Esophagus muscularis mucosa (tissue), 4 donors: Measurements from ENCODE around the gene TLCD2. TPM values are rescaled to one million over a fixed set of nuclear protein-coding genes. Genes with fewer than 3 reads are reported as not detected.
A peak's percentile ranks its signal among the peaks of the same experiment; 100 is the strongest.

Source experiments
- DNase-seq: peaks from one replicate; pipeline ENCODE4 v3.0.0-alpha.2; 2017; ENCODE audit errors: extremely low spot score
- H3K27ac ChIP-seq, 4 donors: fragments of 200-600 bp; sonication (generic); replicated peaks in 1 of 4; 1 replicate in 3 of 4; 2 replicates in 1 of 4; pipeline ENCODE4 v1.5.1; 2016 to 2019; ENCODE audit warnings: mild to moderate bottlenecking in 1 of 4
- H3K27me3 ChIP-seq, 4 donors: fragments of 200-600 bp; sonication (generic); one replicate each; pipeline versions ENCODE4 v1.5.1 to v1.6.0; 2016 to 2019
- H3K36me3 ChIP-seq, 4 donors: fragments of 200-600 bp; sonication (generic); one replicate each; pipeline ENCODE4 v1.5.1; 2016 to 2019
- H3K4me1 ChIP-seq, 4 donors: fragments of 200-600 bp; sonication (generic); one replicate each; pipeline ENCODE4 v1.5.1; 2016 to 2019
- H3K4me3 ChIP-seq, 4 donors: fragments of 200-600 bp; sonication (generic); 1 replicate in 2 of 4; 2 replicates in 2 of 4; pipeline ENCODE4 v1.5.1; 2016 to 2019; ENCODE audit warnings: mild to moderate bottlenecking in 4 of 4, moderate library complexity in 1 of 4
- H3K9me3 ChIP-seq, 4 donors: fragments of 200-600 bp; sonication (generic); 1 replicate in 3 of 4; 2 replicates in 1 of 4; pipeline ENCODE4 v1.5.1; 2016 to 2019
- CTCF ChIP-seq, 3 experiments: fragments of 200-600 bp in 2 of 3; fragments of 450-650 bp in 1 of 3; sonication (generic) in 2 of 3; IDR thresholded peaks; one replicate each; pipeline ENCODE4 v1.5.1; 2017 to 2019; ENCODE audit warnings: antibody characterized with exemption in 3 of 3, mild to moderate bottlenecking in 2 of 3, moderate library complexity in 1 of 3
- EP300 ChIP-seq: sonication (generic); formaldehyde crosslinking; IDR thresholded peaks from one replicate; pipeline ENCODE4 v1.6.1; 2017; ENCODE audit warnings: antibody characterized with exemption
- POLR2A ChIP-seq: fragments of 450-650 bp; IDR thresholded peaks from one replicate; pipeline ENCODE4 v1.6.1; 2017; ENCODE audit warnings: antibody characterized with exemption, moderate library complexity, mild to moderate bottlenecking, low read depth
- POLR2AphosphoS5 ChIP-seq, 2 donors: sonication (generic); formaldehyde crosslinking; IDR thresholded peaks; one replicate each; pipeline ENCODE4 v1.6.1; 2017; ENCODE audit warnings: antibody characterized with exemption in 2 of 2
- WGBS: methylation state at CpG from one replicate; pipeline ENCODE4 v1.1.5; 2018; 5-methylcytosine and 5-hydroxymethylcytosine counted together
- intact Hi-C: fragments of 100-400 bp; cut with DNase I; formaldehyde crosslinking; loops from one replicate; pipeline ENCODE4 v1.15.1; 2023
- total RNA-seq, 4 donors: library from RNA; depleted of rRNA; stranded (reverse); fragments of >200 nt; gene quantifications; one replicate each; pipeline versions ENCODE4 v1.1.0 to v1.2.1, GENCODE V29; 2016

Gene TLCD2
- total RNA-seq, 4 donors from 2014 or later: 4.6 to 7.7 (median 5.5) TPM

- Histone ChIP-seq H3K4me1 (peaks cover 0 to 21% (median 10%) of the 10 kb centered on the region in 4 donors), H3K27ac (peak overlapping the region in 1 of 4 donors; percentile 14), H3K27me3 (peaks cover 0 to 11% (median 0%) of the 10 kb centered on the region in 4 donors), H3K9me3 (no peaks in the 10 kb centered on the region), H3K4me3 (no peak overlapping the region), H3K36me3 (no peaks in the 10 kb centered on the region)
- no peak for DNase-seq
- TF ChIP-seq POLR2A: no peak
- no peak for TF ChIP-seq CTCF (IDR thresholded peaks at IDR 0.05)
- no peak for TF ChIP-seq EP300
- TF ChIP-seq POLR2AphosphoS5 (IDR thresholded peaks at IDR 0.05): no peak
- 74% methylated on average over 9 of the region's 9 CpGs for WGBS
- intact Hi-C loops: no loop called here
These were observed 40.5 kb upstream of the TLCD2 start for GRCh38 chr17:1750628-1751027.

- TF ChIP-seq EP300 (peak; percentile 87), CTCF (IDR thresholded peaks at IDR 0.05) (no peak), POLR2A (no peak), POLR2AphosphoS5 (IDR thresholded peaks at IDR 0.05) (peak; percentile 80)
- peaks cover 0 to 26% (median 8%) of the 10 kb centered on the region in 4 donors for H3K4me1 ChIP-seq
- peak overlapping the region in 3 of 4 donors; percentile 49 to 68 (median 50) for H3K27ac ChIP-seq
- no peak overlapping the region for H3K4me3 ChIP-seq
- DNase-seq: no peak
- no peaks in the 10 kb centered on the region for H3K27me3 ChIP-seq
- intact Hi-C loops: no loop called here
- 75% methylated on average over 13 of the region's 22 CpGs for WGBS
- H3K9me3 ChIP-seq: no peaks in the 10 kb centered on the region
- H3K36me3 ChIP-seq: no peaks in the 10 kb centered on the region
These were observed 36.9 kb upstream of the TLCD2 start for GRCh38 chr17:1746975-1747543.

- intact Hi-C loops: no loop called here
- H3K4me3 ChIP-seq: no peak overlapping the region
- no peaks in the 10 kb centered on the region for H3K9me3 ChIP-seq
- no peak for DNase-seq
- H3K27ac ChIP-seq: peak overlapping the region in 1 of 4 donors; percentile 42
- no peak for TF ChIP-seq CTCF (IDR thresholded peaks at IDR 0.05)
- TF ChIP-seq EP300: no peak
- no peak for TF ChIP-seq POLR2A
- TF ChIP-seq POLR2AphosphoS5 (IDR thresholded peaks at IDR 0.05): no peak
- no peaks in the 10 kb centered on the region for H3K27me3 ChIP-seq
- H3K4me1 ChIP-seq: peaks cover 0 to 19% (median 8%) of the 10 kb centered on the region in 4 donors
- 94% methylated on average over 10 of the region's 12 CpGs for WGBS
- no peaks in the 10 kb centered on the region for H3K36me3 ChIP-seq
These were observed 35.4 kb upstream of the TLCD2 start for GRCh38 chr17:1745513-1746020.

GRCh38 chr17:1744551-1745512 lies 34.7 kb upstream of the TLCD2 start:
- Histone ChIP-seq H3K9me3 (no peaks in the 10 kb centered on the region), H3K4me3 (no peak overlapping the region), H3K36me3 (no peaks in the 10 kb centered on the region), H3K27me3 (no peaks in the 10 kb centered on the region), H3K4me1 (peaks cover 0 to 19% (median 8%) of the 10 kb centered on the region in 4 donors), H3K27ac (peak overlapping the region in 1 of 4 donors; percentile 42)
- TF ChIP-seq CTCF (IDR thresholded peaks at IDR 0.05) (no peak), POLR2A (no peak), POLR2AphosphoS5 (IDR thresholded peaks at IDR 0.05) (no peak), EP300 (no peak)
- no peak for DNase-seq
- intact Hi-C loops: no loop called here
- WGBS: 81% methylated on average over 17 of the region's 29 CpGs
